ENCODE measurements around the gene IGFBP2.

- TF ChIP-seq CTCF (conservative IDR thresholded peaks at IDR 0.05): no peak
- no peak for TF ChIP-seq ZFX (IDR thresholded peaks at IDR 0.05)
Observed at GRCh38 chr2:216645636-216645950, 12.4 kb downstream of the IGFBP2 start.
